Activated T-helper 17 cell treated with anti-CD3 and anti-CD28 coated beads, Interleukin-2, amount 50 U/mL, for 72 hours (primary cell): ENCODE measurements around the gene ASCC3. TPM values are rescaled to one million over a fixed set of nuclear protein-coding genes. Genes with fewer than 3 reads are reported as not detected.

ENCODE experiments used
- ATAC-seq: fragments of 150-1000 bp; cut with Tn5 transposase; replicated peaks from 2 replicates; pipeline ENCODE4 v1.10.0; 2021; ENCODE audit warnings: mild to moderate bottlenecking, moderate library complexity
- H3K27ac Mint-ChIP-seq: one replicate; pipeline ENCODE4 v1.8.0; 2022; ENCODE audit warnings: mixed read lengths
- H3K27me3 Mint-ChIP-seq: one replicate; pipeline ENCODE4 v1.8.0; 2022; ENCODE audit warnings: mixed read lengths
- H3K36me3 Mint-ChIP-seq: one replicate; pipeline ENCODE4 v1.8.0; 2022; ENCODE audit warnings: low read depth, mild to moderate bottlenecking, mixed read lengths
- H3K4me1 Mint-ChIP-seq: one replicate; pipeline ENCODE4 v1.8.0; 2022; ENCODE audit warnings: mixed read lengths
- H3K4me3 Mint-ChIP-seq: one replicate; pipeline ENCODE4 v1.8.0; 2022; ENCODE audit warnings: mild to moderate bottlenecking, mixed read lengths
- H3K9me3 Mint-ChIP-seq: one replicate; pipeline ENCODE4 v1.8.0; 2022; ENCODE audit warnings: mixed read lengths
- total RNA-seq, 2 donors: library from RNA; stranded (reverse); gene quantifications; one replicate each; pipeline ENCODE4 v1.2.3, GENCODE V29; 2022

The ASCC3 gene
- 10 to 100 TPM; 58.0 to 87.2 TPM for total RNA-seq

GRCh38 chr6:100880853-100881706, at the start of gene ASCC3:
Gene ASCC3 (minus strand): TSS chr6:100881329. CDS start chr6:100867997, 13,332 bp downstream.
- Mint-ChIP-seq H3K4me3 (peak within 1 kb of the TSS; percentile 97), H3K9me3 (peaks cover 3% of the 10 kb centered on the region), H3K36me3 (peaks cover 43% of the 10 kb centered on the region), H3K4me1 (peaks cover 32% of the 10 kb centered on the region), H3K27me3 (no peaks in the 10 kb centered on the region), H3K27ac (peak within 1 kb of the TSS; percentile 95)
- peak; percentile 96 for ATAC-seq

GRCh38 chr6:100925749-100926148, 44.6 kb upstream of the ASCC3 start:
- H3K4me1 Mint-ChIP-seq = no peaks in the 10 kb centered on the region
- no peak overlapping the region for H3K27ac Mint-ChIP-seq
- ATAC-seq = no peak
- H3K27me3 Mint-ChIP-seq = no peaks in the 10 kb centered on the region
- no peaks in the 10 kb centered on the region for H3K9me3 Mint-ChIP-seq
- H3K4me3 Mint-ChIP-seq = no peak overlapping the region
- H3K36me3 Mint-ChIP-seq = no peaks in the 10 kb centered on the region

- no peaks in the 10 kb centered on the region for H3K27me3 Mint-ChIP-seq
- H3K4me3 Mint-ChIP-seq = no peak overlapping the region
- no peak overlapping the region for H3K27ac Mint-ChIP-seq
- H3K4me1 Mint-ChIP-seq = no peaks in the 10 kb centered on the region
- ATAC-seq = no peak
- no peaks in the 10 kb centered on the region for H3K9me3 Mint-ChIP-seq
- H3K36me3 Mint-ChIP-seq = no peaks in the 10 kb centered on the region
These were observed 43.6 kb upstream of the ASCC3 start for GRCh38 chr6:100924534-100925227.

GRCh38 chr6:100923481-100924165, 42.5 kb upstream of the ASCC3 start:
- H3K27ac Mint-ChIP-seq = no peak overlapping the region
- no peaks in the 10 kb centered on the region for H3K4me1 Mint-ChIP-seq
- H3K27me3 Mint-ChIP-seq = peaks cover under 1% of the 10 kb centered on the region
- no peak overlapping the region for H3K4me3 Mint-ChIP-seq
- H3K9me3 Mint-ChIP-seq = no peaks in the 10 kb centered on the region
- H3K36me3 Mint-ChIP-seq = no peaks in the 10 kb centered on the region
- no peak for ATAC-seq

- H3K4me1 Mint-ChIP-seq = no peaks in the 10 kb centered on the region
- no peaks in the 10 kb centered on the region for H3K9me3 Mint-ChIP-seq
- no peaks in the 10 kb centered on the region for H3K36me3 Mint-ChIP-seq
- H3K4me3 Mint-ChIP-seq = no peak overlapping the region
- ATAC-seq = no peak
- H3K27me3 Mint-ChIP-seq = peaks cover 4% of the 10 kb centered on the region
- no peak overlapping the region for H3K27ac Mint-ChIP-seq
These were observed 39.0 kb upstream of the ASCC3 start for GRCh38 chr6:100920028-100920605.

- H3K4me3 Mint-ChIP-seq = no peak overlapping the region
- peaks cover 4% of the 10 kb centered on the region for H3K27me3 Mint-ChIP-seq
- ATAC-seq = peak; percentile 34
- no peaks in the 10 kb centered on the region for H3K36me3 Mint-ChIP-seq
- no peak overlapping the region for H3K27ac Mint-ChIP-seq
- no peaks in the 10 kb centered on the region for H3K9me3 Mint-ChIP-seq
- H3K4me1 Mint-ChIP-seq = no peaks in the 10 kb centered on the region
These were observed 37.0 kb upstream of the ASCC3 start for GRCh38 chr6:100918152-100918551.

- Mint-ChIP-seq H3K9me3 (no peaks in the 10 kb centered on the region), H3K4me3 (no peak overlapping the region), H3K27ac (no peak overlapping the region), H3K4me1 (no peaks in the 10 kb centered on the region), H3K27me3 (peaks cover 4% of the 10 kb centered on the region), H3K36me3 (no peaks in the 10 kb centered on the region)
- no peak for ATAC-seq
These were observed 34.7 kb upstream of the ASCC3 start for GRCh38 chr6:100915876-100916275.

- Mint-ChIP-seq H3K4me1 (no peaks in the 10 kb centered on the region), H3K9me3 (no peaks in the 10 kb centered on the region), H3K27ac (no peak overlapping the region), H3K36me3 (no peaks in the 10 kb centered on the region), H3K27me3 (peaks cover 4% of the 10 kb centered on the region), H3K4me3 (no peak overlapping the region)
- ATAC-seq = no peak
These were observed 32.5 kb upstream of the ASCC3 start for GRCh38 chr6:100913400-100914276.

- H3K4me1 Mint-ChIP-seq = no peaks in the 10 kb centered on the region
- no peak for ATAC-seq
These were observed 25.2 kb upstream of the ASCC3 start for GRCh38 chr6:100906325-100906724.

GRCh38 chr6:100905067-100905466, 23.9 kb upstream of the ASCC3 start:
- ATAC-seq = no peak
- no peaks in the 10 kb centered on the region for H3K36me3 Mint-ChIP-seq
- H3K27ac Mint-ChIP-seq = no peak overlapping the region
- no peak overlapping the region for H3K4me3 Mint-ChIP-seq
- no peaks in the 10 kb centered on the region for H3K27me3 Mint-ChIP-seq
- no peaks in the 10 kb centered on the region for H3K4me1 Mint-ChIP-seq
- H3K9me3 Mint-ChIP-seq = no peaks in the 10 kb centered on the region

More at GRCh38 chr6:100906325-100906724, 25.2 kb upstream of the ASCC3 start:
- Mint-ChIP-seq H3K27me3 (no peaks in the 10 kb centered on the region), H3K4me3 (no peak overlapping the region), H3K27ac (no peak overlapping the region), H3K36me3 (no peaks in the 10 kb centered on the region), H3K9me3 (no peaks in the 10 kb centered on the region)

- no peaks in the 10 kb centered on the region for H3K36me3 Mint-ChIP-seq
- no peak for ATAC-seq
- H3K4me3 Mint-ChIP-seq = no peak overlapping the region
- no peak overlapping the region for H3K27ac Mint-ChIP-seq
- H3K27me3 Mint-ChIP-seq = no peaks in the 10 kb centered on the region
- H3K9me3 Mint-ChIP-seq = no peaks in the 10 kb centered on the region
- H3K4me1 Mint-ChIP-seq = no peaks in the 10 kb centered on the region
These were observed 23.2 kb upstream of the ASCC3 start for GRCh38 chr6:100904316-100904715.

- no peaks in the 10 kb centered on the region for H3K27me3 Mint-ChIP-seq
- no peaks in the 10 kb centered on the region for H3K9me3 Mint-ChIP-seq
- H3K4me1 Mint-ChIP-seq = no peaks in the 10 kb centered on the region
- H3K27ac Mint-ChIP-seq = no peak overlapping the region
- ATAC-seq = no peak
- no peaks in the 10 kb centered on the region for H3K36me3 Mint-ChIP-seq
- H3K4me3 Mint-ChIP-seq = no peak overlapping the region
These were observed 20.5 kb upstream of the ASCC3 start for GRCh38 chr6:100901582-100901981.

- no peaks in the 10 kb centered on the region for H3K36me3 Mint-ChIP-seq
- ATAC-seq = no peak
- H3K4me1 Mint-ChIP-seq = no peaks in the 10 kb centered on the region
- no peaks in the 10 kb centered on the region for H3K27me3 Mint-ChIP-seq
- no peak overlapping the region for H3K4me3 Mint-ChIP-seq
- no peaks in the 10 kb centered on the region for H3K9me3 Mint-ChIP-seq
- no peak overlapping the region for H3K27ac Mint-ChIP-seq
These were observed 18.1 kb upstream of the ASCC3 start for GRCh38 chr6:100899202-100899601.

GRCh38 chr6:100897671-100898070, 16.5 kb upstream of the ASCC3 start:
- no peaks in the 10 kb centered on the region for H3K9me3 Mint-ChIP-seq
- ATAC-seq = no peak
- no peak overlapping the region for H3K27ac Mint-ChIP-seq
- H3K36me3 Mint-ChIP-seq = no peaks in the 10 kb centered on the region
- no peaks in the 10 kb centered on the region for H3K27me3 Mint-ChIP-seq
- H3K4me1 Mint-ChIP-seq = no peaks in the 10 kb centered on the region
- H3K4me3 Mint-ChIP-seq = no peak overlapping the region
